HG03175 (cell line): ENCODE data around the gene HSPBP1.

ENCODE experiments used
- ATAC-seq: cut with Tn5 transposase; IDR thresholded peaks from one replicate; pipeline ENCODE4 v1.9.1; 2021; ENCODE audit warnings: mild to moderate bottlenecking, moderate library complexity; ENCODE audit not compliant: unreplicated experiment

The HSPBP1 gene

GRCh38 chr19:55305491-55305890, 25.6 kb upstream of the HSPBP1 start:
- no peak for ATAC-seq

- no peak for ATAC-seq
Measured at GRCh38 chr19:55304980-55305379, 25.1 kb upstream of the HSPBP1 start.

- no peak for ATAC-seq
Measured at GRCh38 chr19:55304279-55304978, 24.5 kb upstream of the HSPBP1 start.

- no peak for ATAC-seq
Measured at GRCh38 chr19:55303477-55303876, 23.6 kb upstream of the HSPBP1 start.

GRCh38 chr19:55302318-55302703, 22.4 kb upstream of the HSPBP1 start:
- no peak for ATAC-seq

GRCh38 chr19:55301459-55302317, 21.8 kb upstream of the HSPBP1 start:
- ATAC-seq, result peak; percentile 67

GRCh38 chr19:55300886-55301458, 21.1 kb upstream of the HSPBP1 start:
- ATAC-seq, result no peak

- ATAC-seq, result no peak
Measured at GRCh38 chr19:55299991-55300390, 20.1 kb upstream of the HSPBP1 start.

- no peak for ATAC-seq
Measured at GRCh38 chr19:55297267-55297666, 17.4 kb upstream of the HSPBP1 start.

- no peak for ATAC-seq
Measured at GRCh38 chr19:55289117-55289796, 9.3 kb upstream of the HSPBP1 start.

- no peak for ATAC-seq
Measured at GRCh38 chr19:55287361-55288079, 7.6 kb upstream of the HSPBP1 start.

GRCh38 chr19:55285229-55285890, 5.5 kb upstream of the HSPBP1 start:
- no peak for ATAC-seq

GRCh38 chr19:55284405-55285058, 4.6 kb upstream of the HSPBP1 start:
- no peak for ATAC-seq

GRCh38 chr19:55283548-55284377, 3.9 kb upstream of the HSPBP1 start, which contains the start of gene BRSK1:
Gene BRSK1 (plus strand): TSS chr19:55283997. CDS start chr19:55284443, 446 bp downstream.
- no peak for ATAC-seq

GRCh38 chr19:55279340-55279739, 570 bp downstream of the HSPBP1 start:
- no peak for ATAC-seq

GRCh38 chr19:55278391-55279135, 1.3 kb downstream of the HSPBP1 start:
- no peak for ATAC-seq

GRCh38 chr19:55277494-55277893, 2.4 kb downstream of the HSPBP1 start:
- no peak for ATAC-seq
